OCI-M1 (cell line): ENCODE results near the gene KCNV2.

Experiments
- DNase-seq: peaks from one replicate; lab custom pipeline; 2025; lab: John Stamatoyannopoulos, UW

KCNV2 gene

DNA sequence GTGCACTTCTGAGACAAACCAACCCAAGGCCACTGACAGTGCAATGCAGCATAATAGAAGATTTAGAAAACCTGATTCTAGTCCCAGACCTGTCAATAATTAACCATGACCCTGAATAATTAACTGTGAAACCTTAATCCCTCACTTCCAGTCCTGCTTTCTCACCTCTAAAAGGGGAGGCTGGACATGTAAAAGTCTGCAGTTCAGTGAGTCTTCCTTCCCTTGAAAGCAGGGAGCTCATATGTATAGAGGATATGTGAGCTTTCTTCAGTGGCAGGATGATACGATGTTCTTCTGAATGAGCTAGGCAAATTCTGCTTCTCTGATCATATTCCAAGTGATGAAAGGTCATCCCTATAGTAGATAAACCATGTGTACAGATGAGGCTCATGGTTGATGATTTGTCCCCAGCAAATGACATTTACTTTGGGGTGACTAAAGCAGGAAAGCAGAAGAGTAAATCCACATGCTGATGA, 2.9 kb downstream of the KCNV2 start:
- no peak for DNase-seq

GRCh38 chr9:2722715-2723114, 5.4 kb downstream of the KCNV2 start:
- no peak for DNase-seq

DNA sequence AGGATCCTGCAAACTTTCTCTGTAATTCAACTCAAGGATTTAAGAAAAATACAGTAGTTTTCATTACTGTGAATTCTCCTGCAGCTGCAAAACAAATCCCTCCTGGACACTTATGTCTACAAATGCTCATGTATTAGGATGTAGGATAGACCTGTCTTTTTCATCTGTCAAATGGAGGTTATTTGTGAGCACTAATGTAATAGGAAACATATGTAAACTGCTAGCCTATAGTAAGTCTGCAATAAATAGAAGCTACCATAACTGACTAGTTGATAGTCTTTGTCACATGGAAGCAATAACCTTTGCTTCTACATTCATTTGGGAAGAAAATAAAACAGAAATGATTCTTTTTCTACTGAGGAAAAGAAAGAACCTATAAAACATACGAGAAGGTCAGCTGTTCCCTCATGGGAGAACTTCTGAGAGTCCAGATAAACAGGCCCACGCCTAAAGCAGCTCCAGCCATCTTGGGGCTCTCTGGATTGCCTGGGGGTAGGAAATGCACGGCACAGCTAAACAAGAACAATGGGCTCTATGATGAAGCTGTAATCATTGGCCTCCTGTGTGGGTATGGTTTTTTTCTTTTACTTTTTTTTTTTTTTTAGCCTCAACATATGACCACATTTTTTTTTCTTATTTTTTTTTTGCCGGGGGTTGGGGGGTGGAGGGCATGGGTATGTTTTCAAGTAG, 6.2 kb downstream of the KCNV2 start:
- DNase-seq, result no peak

DNA sequence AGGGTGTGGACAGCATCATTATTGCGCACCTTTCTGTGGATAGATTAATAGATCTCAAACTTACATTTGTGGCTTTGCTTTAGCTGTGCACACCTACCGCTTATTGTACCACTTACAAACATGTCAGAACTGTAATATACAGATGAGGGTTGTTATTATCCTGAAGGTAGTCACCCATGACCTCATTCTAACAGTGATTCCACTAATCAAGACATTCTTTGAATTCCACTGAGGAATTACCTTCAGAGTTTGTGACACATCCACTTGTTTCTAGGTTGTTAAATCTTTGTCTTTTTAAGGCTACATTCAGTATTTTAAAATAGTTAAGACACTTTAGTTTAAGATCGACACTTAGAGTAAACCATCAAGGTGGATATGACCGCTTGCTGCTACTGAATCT, 7.8 kb downstream of the KCNV2 start:
- no peak for DNase-seq

- DNase-seq, result no peak
These were observed 8.8 kb downstream of the KCNV2 start for GRCh38 chr9:2725898-2726649.

GRCh38 chr9:2726650-2727340, 9.5 kb downstream of the KCNV2 start:
- no peak for DNase-seq

DNA sequence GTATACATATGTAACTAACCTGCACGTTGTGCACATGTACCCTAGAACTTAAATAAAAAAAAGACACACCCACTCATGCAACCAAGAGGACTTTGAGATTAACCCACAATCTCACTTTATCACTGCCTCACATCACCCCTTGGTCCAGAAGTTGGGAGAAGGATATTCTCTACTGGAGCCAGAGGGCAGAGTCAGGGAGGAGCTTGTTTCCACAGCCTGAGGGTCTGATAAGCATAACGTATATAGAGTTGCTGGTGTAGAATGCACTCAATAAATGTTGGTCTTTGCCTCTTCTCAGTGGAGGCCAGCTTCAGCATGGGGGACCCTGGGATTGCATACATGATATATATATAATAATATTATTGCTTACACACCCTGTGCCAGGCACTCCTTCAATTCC, 10.1 kb downstream of the KCNV2 start:
- DNase-seq, result peak; percentile 5

DNA sequence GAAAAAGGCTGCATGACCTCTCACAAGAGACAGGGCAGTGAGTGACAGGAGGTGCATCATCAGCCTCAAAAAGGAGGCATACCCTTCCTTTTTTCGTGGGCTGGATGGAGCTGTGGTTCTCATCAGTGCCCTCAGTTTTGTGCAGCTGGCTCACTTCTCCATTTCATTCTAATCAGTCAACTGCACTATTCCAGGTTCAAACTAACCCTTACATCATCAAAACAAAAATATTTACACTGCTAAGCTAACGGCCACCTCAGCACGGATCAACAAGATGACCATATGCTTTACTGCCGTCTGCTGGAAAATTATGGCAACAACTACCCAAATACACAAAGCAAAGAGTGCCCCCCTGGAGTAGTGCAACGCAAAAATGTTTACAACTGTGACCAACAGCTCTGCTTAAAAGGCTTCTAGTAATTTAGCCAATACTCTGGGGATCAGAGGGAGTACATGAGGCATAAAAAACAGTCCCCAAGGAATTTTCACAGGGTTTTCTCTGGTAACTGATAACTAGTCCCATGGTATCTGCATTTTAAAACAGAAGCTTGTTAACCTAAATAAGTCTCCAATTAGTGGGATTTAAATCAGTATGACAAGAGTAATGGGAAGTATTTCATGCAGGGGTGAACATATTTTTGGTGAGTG, 10.8 kb downstream of the KCNV2 start:
- peak; percentile 87 for DNase-seq

- DNase-seq, result no peak
These were observed 11.7 kb downstream of the KCNV2 start for GRCh38 chr9:2729003-2729402.

DNA sequence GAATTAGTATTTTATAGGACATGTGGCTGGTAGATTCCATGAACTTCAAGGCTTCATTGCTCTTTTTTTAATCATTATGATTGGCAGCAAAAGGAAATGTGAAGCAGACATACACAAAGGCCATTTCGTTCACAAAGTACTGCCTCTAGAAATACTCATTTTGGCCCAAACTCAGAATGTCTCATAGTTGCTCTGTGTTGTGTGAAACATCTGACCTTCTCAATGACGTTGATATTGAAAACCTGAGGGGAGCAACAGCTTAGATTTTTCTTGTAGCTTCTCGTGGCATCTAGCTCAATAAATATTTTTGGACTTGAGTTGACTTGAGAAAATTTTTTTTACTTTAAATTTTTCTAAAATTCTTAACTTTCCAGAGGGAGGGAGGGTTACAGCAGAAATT, 12.4 kb downstream of the KCNV2 start:
- no peak for DNase-seq

DNA sequence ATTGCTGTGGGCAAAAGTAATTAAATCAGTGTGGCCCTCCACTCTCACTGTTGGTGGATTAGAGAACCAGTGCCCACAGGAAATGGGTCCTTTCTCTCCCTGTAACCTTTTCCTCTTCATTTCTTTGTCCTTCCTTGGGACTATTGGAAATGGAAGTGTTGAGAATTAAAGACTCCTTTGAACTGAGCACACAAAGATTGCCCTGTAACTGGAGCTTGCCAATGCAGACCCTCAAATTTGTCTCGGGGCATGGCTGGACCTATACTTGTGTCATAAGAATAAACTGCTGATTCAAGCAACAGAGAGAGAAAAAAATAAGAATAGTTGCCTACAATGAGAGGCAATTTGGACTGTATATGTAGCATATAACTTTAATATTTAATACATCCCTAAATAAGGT, 13.7 kb downstream of the KCNV2 start:
- DNase-seq, result no peak

DNA sequence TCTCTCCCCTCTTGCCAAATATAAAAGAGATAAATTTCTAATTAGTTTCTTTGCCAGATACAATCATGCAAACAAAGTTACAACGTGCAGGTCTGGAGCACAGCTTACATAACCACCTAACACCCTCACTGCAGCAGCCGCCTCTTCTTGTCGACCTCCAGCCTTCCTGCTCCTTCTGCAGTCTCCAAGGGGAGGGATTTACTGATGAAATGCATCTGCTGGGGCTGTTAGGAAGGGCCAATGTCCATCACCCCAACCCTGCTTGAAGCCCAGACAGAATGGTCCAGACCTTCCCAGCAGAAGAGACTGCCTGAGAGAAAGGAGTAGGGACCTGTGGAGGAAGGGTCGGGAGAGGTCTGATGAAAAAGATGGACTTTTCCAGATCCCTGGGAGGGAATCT, 15.2 kb downstream of the KCNV2 start:
- no peak for DNase-seq

- no peak for DNase-seq
These were observed 23.3 kb downstream of the KCNV2 start for GRCh38 chr9:2740616-2741015.

GRCh38 chr9:2741441-2742158, 24.3 kb downstream of the KCNV2 start:
- no peak for DNase-seq

DNA sequence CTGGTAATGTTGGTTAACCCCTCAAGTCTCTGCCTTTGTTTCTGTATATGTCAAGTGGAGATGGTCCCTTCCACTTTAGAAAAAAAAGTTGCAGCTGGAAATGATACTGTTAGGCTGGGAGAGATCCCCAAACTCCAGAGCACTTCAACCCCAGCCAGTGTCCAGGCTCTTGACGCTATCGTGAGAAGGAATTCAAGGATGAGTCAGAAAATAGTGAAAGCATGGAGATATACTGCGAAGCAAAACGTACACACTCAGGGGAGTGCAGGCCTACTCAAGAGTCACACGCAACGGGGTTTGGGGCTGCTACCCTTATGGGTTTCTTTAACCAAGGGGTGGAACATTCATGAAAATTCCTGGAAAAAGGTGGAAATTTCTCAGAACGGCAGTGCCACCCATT, 24.9 kb downstream of the KCNV2 start:
- no peak for DNase-seq

DNA sequence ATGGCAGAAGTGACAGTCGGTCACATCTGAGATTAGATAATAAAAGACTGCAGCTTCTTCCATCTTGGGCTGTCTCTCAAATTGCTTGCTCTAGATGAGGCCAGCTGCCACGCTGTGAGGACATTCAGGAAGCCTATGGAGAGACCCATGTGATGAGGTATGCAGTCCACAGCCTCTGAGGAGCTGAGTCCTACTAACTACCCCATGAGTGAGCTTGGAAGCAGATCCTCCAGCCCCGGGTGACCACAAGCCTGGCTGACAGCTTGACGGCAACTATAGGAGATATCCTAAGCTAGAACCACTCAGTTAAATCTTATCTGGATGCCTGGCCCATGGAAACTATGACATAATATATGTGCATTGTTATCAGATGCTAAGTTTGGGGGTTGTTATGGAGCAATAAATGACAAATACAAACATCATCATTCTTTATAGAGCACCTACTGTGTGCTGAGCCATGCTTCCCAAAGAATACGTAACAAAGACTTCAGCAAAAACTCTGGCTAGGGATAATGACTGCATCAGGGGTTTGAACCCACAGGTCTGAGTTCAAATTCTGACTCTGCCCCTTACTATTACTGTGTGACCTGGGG, 26.7 kb downstream of the KCNV2 start:
- peak; percentile 5 for DNase-seq

- no peak for DNase-seq
These were observed 28.5 kb downstream of the KCNV2 start for GRCh38 chr9:2745560-2746380.

DNA sequence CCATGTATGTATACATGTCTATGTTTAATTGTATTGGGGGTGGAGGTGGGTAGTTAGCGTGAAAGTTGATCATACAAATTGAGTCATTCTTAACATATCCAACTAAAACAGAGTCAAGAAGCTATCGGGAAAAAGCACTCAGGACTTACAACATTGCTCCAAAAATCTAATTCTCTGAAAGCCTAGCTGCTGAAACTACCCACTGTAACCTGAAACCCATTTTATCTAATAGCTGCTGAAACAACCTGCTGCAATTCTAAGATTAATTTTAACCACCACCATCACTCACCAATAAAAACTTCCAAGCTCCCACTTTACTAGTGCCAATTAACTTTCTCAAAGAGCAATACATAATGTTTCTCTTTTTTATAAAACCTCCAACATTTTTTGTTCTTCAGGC, 32.2 kb downstream of the KCNV2 start:
- peak; percentile 4 for DNase-seq

GRCh38 chr9:2755285-2755684, 38.0 kb downstream of the KCNV2 start:
- DNase-seq, result peak; percentile 2

DNA sequence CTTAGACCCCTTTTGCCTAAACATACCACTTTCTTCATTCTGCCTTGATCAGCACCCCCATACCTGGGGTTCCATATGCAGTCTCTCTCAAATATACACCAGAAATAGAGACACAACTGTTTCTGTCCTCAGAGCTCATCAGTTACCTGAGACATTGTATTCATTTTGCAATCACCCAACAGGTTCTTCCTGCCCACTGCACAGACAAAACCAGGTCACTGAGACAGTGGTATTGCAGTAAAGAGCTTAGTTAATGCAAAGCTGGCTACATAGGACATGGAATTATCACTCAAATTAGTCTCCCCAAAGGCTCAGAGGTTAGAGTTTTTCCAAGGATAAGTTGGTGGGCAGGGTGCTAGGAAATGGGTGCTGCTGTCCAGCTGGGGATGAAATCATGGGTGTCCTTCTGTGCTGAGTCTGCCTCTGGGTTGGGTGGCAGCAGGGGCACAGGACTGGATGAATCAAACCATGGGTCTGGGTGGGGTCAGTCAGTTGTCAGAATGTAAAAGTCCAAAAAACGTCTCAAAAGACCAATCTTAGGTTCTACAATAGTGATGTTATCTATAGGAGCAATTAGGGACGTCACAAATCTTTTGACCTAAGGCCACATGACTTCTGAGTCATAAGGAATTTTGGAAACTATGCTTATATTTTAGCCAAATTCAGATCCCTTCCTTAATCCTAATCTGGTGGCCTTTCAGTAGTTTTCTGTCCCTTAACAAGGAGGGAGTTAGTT, 41.0 kb downstream of the KCNV2 start:
- DNase-seq, result no peak
